Putamen (tissue), 1 donor: ENCODE results near the gene TMEM62.
A peak's percentile ranks its signal among the peaks of the same experiment; 100 is the strongest.

ENCODE experiments used
- DNase-seq: peaks from one replicate; pipeline ENCODE4 v3.0.0-alpha.2; 2016; ENCODE audit warnings: low spot score

The TMEM62 gene

DNA sequence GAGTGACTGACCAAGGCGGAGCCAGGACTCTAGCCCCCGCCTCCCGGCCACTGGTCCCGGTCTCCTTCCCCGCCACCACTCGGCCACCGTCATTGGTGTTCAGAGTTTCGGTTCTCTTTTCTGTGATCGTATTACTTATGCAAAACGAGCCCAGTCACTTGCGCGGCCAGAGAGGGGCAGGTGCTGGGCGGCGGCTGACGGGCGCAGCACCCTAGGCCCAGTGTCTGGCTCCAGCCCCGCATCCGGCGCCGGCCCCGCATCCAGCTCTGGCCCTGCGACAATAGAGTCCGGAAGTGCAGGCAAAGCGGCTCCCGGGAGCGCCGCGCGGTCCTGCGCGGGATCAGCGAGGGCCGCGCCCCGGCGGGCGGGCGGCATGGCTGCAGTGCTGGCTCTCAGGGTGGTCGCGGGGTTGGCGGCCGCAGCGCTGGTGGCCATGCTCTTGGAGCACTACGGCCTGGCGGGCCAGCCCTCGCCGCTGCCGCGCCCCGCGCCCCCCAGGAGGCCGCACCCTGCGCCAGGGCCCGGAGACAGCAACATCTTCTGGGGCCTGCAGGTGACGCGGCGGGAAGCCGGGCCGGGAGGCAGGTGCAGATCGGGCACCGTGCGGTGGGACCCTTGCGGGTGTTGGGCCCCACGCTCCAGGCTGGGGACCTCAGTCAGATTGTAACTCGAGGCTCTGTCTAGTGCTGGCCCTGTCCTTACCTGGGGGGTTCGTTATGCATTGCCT is at the start of gene TMEM62:
Gene TMEM62, plus strand, starts transcription at position 157 of the 727 bp plus-strand sequence. Its CDS starts 217 bp downstream, at position 374.
- peak; percentile 59 for DNase-seq

- no peak for DNase-seq
These were observed 47.5 kb upstream of the TMEM62 start for GRCh38 chr15:43085921-43086320.

- DNase-seq: no peak
These were observed 46.8 kb upstream of the TMEM62 start for GRCh38 chr15:43086551-43086950.

- DNase-seq: no peak
These were observed 41.5 kb upstream of the TMEM62 start for GRCh38 chr15:43091859-43092258.

- no peak for DNase-seq
These were observed 40.4 kb upstream of the TMEM62 start for GRCh38 chr15:43093026-43093425.

DNA sequence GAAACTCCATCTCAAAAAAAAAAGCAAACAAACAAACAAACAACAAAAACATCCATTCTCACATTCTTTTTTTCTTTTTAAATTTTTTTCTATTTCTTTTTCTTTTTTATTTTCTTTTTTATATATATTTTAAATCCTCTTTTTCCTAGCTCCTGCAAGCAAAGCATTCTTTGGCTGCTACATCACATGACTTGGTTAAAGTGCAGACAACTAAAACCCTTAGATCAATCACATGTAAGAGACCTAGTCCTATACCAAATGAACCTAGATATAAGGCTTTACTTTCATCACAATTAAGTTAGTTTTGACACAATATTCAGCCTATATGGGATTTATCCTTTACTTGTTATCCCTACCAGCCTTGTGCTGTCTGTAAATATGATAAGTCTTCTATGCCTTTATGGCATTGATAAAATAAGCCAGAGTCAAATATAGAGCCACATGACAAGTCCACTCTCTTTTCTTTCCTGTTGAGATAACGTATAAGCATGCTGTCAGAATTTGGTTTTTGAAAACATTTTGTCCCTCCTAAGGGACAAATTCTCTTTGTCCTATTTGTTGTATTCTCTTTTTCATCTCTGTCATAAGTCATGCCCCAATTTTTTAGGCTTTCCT is 38.9 kb upstream of the TMEM62 start:
- DNase-seq: no peak

GRCh38 chr15:43095243-43095642 is 38.1 kb upstream of the TMEM62 start:
- DNase-seq: no peak

- no peak for DNase-seq
These were observed 37.6 kb upstream of the TMEM62 start for GRCh38 chr15:43095708-43096347.

DNA sequence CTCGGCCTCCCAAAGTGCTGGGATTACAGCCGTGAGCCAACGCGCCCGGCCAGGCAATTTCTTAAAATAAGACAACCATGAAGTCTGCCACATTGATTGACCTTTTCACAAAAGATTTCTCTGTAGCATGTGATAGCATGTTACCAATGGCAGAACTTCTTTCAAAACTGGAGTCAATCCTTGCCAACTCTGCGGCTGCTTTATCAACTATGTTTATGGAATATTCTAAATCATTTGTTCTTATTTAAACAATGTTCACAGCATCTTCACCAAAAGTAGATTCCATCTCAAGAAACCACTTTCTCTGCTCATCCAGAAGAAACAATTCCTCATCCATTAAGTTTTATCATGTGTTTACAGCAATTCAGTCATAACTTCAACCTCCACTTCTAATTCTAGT is 37.0 kb upstream of the TMEM62 start:
- DNase-seq: no peak

- no peak for DNase-seq
These were observed 34.1 kb upstream of the TMEM62 start for GRCh38 chr15:43099105-43099845.

GRCh38 chr15:43100971-43101370 is 32.4 kb upstream of the TMEM62 start:
- no peak for DNase-seq

DNA sequence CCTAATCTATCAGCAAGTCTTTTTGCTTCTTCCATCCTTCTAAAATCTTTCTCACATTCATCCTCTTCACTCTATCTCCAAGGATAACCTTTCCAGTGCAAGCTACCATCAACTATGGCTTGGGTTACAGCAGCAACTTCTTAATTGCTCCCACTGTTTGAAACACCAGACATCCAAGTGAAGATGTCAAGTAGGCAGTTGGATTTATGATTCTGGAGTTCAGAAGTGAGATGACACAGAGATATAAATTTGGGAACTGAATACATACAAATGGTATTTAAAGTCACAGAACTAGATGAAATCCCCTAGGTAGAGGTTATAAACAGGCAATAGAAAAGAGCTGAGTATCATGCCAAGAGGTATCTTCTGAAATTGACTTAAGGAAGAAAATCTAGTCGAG is 31.2 kb upstream of the TMEM62 start:
- no peak for DNase-seq

- no peak for DNase-seq
These were observed 29.5 kb upstream of the TMEM62 start for GRCh38 chr15:43103907-43104306.

GRCh38 chr15:43104426-43104825 is 29.0 kb upstream of the TMEM62 start:
- no peak for DNase-seq

- no peak for DNase-seq
These were observed 28.2 kb upstream of the TMEM62 start for GRCh38 chr15:43105077-43105736.

- DNase-seq: peak; percentile 92
These were observed 27.5 kb upstream of the TMEM62 start, which contains the start of gene UBR1 for GRCh38 chr15:43105778-43106485. UBR1 (minus strand) TSS chr15:43106038; CDS start chr15:43106022, 16 bp downstream.

DNA sequence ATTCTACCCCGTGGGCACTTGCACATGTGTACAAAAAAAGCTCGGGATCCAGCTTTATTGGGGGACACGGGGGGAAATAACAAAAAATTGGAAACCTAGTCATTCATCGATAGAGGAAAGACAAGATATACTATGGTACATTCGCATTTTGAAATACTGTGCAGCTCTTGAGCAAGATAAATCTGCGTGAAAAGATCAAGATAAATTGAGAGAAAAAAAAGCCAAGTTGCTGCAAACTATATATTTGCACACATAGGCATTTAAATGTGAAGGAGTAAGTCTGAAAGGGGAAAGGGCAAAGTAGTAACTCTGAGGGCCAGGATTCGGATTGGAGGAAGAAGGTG is 26.9 kb upstream of the TMEM62 start:
- DNase-seq: no peak

DNA sequence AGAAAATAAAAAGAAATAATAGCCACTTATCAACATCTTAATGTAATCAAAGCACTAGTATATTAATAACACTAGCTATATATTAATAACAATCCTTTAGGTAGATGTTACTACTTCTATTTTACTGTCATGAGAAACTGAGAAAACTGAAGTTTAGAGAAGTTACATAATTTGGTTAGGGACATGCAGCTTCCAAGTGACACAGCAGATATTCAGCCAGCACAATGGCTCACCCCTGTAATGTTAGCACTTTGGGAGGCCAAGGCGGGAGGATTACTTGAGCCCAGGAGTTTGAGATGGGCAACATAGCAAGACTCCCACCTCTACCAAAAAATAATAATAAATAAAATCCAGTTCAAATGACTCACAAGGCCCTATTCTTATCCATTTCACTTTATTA is 25.6 kb upstream of the TMEM62 start:
- no peak for DNase-seq

- DNase-seq: no peak
These were observed 22.0 kb upstream of the TMEM62 start for GRCh38 chr15:43111354-43111753.

DNA sequence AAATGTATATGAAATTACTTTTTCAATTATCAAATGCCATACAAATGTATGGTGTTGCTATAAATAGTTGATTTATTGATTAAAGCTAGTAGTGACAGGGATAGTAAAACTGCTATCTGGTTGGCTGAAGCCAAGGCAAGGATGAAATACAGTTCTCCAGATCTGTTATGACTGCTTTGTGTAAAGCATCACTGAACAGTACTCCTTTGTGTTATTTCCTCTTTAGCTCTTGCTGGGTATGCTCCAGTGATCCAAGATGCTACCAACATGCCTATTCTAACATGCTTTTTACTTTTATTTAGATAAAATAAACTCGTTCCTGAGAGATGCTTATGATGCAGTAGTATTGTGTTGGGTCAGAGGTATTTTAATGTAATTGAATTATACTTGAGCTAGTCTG is 15.1 kb upstream of the TMEM62 start:
- no peak for DNase-seq

DNA sequence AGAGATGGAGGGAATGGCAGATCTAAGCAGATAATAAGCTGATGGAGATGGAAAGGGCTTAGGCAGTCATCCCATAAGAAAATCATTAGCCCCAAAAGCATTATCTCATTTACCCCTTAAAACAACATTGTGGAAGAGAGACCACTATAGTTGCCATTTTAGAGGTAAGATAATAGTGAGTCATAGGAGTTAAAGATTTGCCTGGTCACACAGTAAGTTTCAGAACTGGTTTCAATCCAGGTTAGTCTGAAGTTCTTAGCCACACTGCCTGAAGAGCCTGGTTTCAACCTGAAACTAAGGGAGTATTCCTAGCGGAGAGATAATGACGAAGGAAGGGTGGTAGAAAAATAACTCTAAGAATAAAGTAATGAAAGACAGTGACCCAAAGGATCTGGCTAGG is 14.6 kb upstream of the TMEM62 start:
- DNase-seq: no peak
